LHCN-M2 (cell line): ENCODE measurements around the gene TMEM154. TPM values are rescaled to one million over a fixed set of nuclear protein-coding genes. Genes with fewer than 3 reads are reported as not detected.

Source experiments
- DNase-seq: peaks from one replicate; pipeline ENCODE4 v3.0.0-alpha.2; 2012; ENCODE audit warnings: low read depth
- total RNA-seq: library from RNA; depleted of rRNA; stranded (reverse); fragments of >200 nt; gene quantifications from 2 replicates; pipeline ENCODE4 v1.2.3, GENCODE V29; 2014

The TMEM154 gene
- total RNA-seq, 1 experiment from 2014 or later, result 0.52 TPM

- DNase-seq, result no peak
Measured at GRCh38 chr4:152630324-152630723, 49.5 kb downstream of the TMEM154 start.

GRCh38 chr4:152629908-152630307 lies 49.9 kb downstream of the TMEM154 start:
- DNase-seq, result no peak

GRCh38 chr4:152628128-152628527 lies 51.7 kb downstream of the TMEM154 start:
- DNase-seq, result no peak

- no peak for DNase-seq
Measured at GRCh38 chr4:152626790-152627189, 53.0 kb downstream of the TMEM154 start.

GRCh38 chr4:152620915-152621314 lies 58.9 kb downstream of the TMEM154 start:
- no peak for DNase-seq

GRCh38 chr4:152620218-152620617 lies 59.6 kb downstream of the TMEM154 start:
- no peak for DNase-seq

GRCh38 chr4:152619556-152619955 lies 60.2 kb downstream of the TMEM154 start:
- no peak for DNase-seq

- DNase-seq, result no peak
Measured at GRCh38 chr4:152618971-152619370, 60.8 kb downstream of the TMEM154 start.

GRCh38 chr4:152616804-152617203 lies 63.0 kb downstream of the TMEM154 start:
- DNase-seq, result no peak

GRCh38 chr4:152613841-152614721 lies 65.7 kb downstream of the TMEM154 start:
- no peak for DNase-seq

GRCh38 chr4:152613351-152613750 lies 66.4 kb downstream of the TMEM154 start:
- no peak for DNase-seq

GRCh38 chr4:152610131-152610530 lies 69.7 kb downstream of the TMEM154 start:
- no peak for DNase-seq

- no peak for DNase-seq
Measured at GRCh38 chr4:152609481-152609880, 70.3 kb downstream of the TMEM154 start.

GRCh38 chr4:152607178-152607577 lies 72.6 kb downstream of the TMEM154 start:
- no peak for DNase-seq

GRCh38 chr4:152606753-152607152 lies 73.0 kb downstream of the TMEM154 start:
- no peak for DNase-seq

GRCh38 chr4:152605641-152606335 lies 74.0 kb downstream of the TMEM154 start:
- peak; percentile 68 for DNase-seq

- no peak for DNase-seq
Measured at GRCh38 chr4:152605031-152605430, 74.8 kb downstream of the TMEM154 start.

- no peak for DNase-seq
Measured at GRCh38 chr4:152601156-152601555, 78.6 kb downstream of the TMEM154 start.

- no peak for DNase-seq
Measured at GRCh38 chr4:152599636-152600035, 80.2 kb downstream of the TMEM154 start.

GRCh38 chr4:152599095-152599494 lies 80.7 kb downstream of the TMEM154 start:
- DNase-seq, result no peak

- DNase-seq, result no peak
Measured at GRCh38 chr4:152598454-152598853, 81.3 kb downstream of the TMEM154 start.

GRCh38 chr4:152594978-152595925 lies 84.5 kb downstream of the TMEM154 start:
- DNase-seq, result no peak
